ENCODE results near the gene LYZL6. TPM values are rescaled to one million over a fixed set of nuclear protein-coding genes. Genes with fewer than 3 reads are reported as not detected.
A peak's percentile ranks its signal among the peaks of the same experiment; 100 is the strongest.

LYZL6 gene
- polyA plus RNA-seq, 1 donor (not counting 4 experiments of a cell fraction or from before 2014, with no cell fraction given) = not detected

DNA sequence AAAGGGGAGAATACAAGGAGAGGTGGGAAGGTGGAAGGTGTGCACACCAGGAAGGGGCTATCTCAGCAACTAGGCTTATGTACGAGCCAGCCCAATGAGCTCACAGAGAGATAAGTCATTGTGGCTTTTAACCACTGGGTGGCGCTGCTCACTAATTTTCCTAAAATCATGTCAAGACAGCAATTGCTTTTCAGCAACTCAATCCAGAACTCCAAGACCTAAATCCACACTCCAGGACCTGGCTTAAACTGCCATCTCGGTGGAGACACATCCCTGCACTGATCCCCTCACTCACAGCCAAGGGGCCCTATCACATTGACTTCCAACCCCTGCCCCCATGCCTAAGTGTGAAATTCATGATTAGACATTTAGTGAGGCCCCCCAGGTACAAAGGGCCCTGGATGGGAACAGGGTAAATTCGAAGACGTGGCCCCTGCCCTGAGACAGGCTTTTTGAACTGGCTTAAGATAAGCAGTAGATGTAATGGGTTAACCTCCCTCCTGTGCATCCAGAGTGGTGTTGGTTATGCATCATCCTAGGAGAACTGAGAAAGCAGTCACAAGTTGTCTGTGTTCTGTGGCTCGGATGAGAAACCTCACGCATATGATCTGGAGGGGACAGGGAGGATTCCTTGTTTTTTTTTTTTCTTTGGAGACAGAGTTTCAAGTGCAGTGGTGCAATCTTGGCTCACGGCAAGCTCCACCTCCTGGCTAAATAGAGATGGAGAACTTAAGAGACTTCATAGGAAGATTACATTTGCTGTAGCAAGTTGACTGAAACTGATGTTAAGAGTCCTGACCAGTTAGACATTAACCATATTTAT, 26.3 kb upstream of the LYZL6 start:
- no peaks in the 10 kb centered on the region for H3K79me2 ChIP-seq (ENCODE audit: control insufficient read depth, insufficient read depth, low read length)
- H3K4me2 ChIP-seq (ENCODE audit: control insufficient read depth, extremely low read depth, insufficient read depth, low read depth, low read length) = no peak overlapping the region
- no peaks in the 10 kb centered on the region for H3K27me3 ChIP-seq (ENCODE audit: control insufficient read depth, extremely low read depth, insufficient read depth, low read length)
- no peaks in the 10 kb centered on the region for H4K20me1 ChIP-seq (ENCODE audit: control insufficient read depth, extremely low read depth, insufficient read depth, low read length)
- H2AFZ ChIP-seq (ENCODE audit: control insufficient read depth, low read length) = no peak overlapping the region
- no peak overlapping the region for H3K4me3 ChIP-seq (ENCODE audit: control insufficient read depth in 2 of 3, extremely low read depth in 1 of 3, insufficient read depth in 2 of 3, low read depth in 1 of 3, low read length in 3 of 3)
- H3K36me3 ChIP-seq (ENCODE audit: control insufficient read depth in 2 of 2, extremely low read depth in 1 of 2, insufficient read depth in 2 of 2, low read length in 2 of 2) = no peaks in the 10 kb centered on the region
- H3K9ac ChIP-seq (ENCODE audit: control insufficient read depth, extremely low read depth, insufficient read depth, low read length) = no peak overlapping the region
- TF ChIP-seq EZH2 (IDR thresholded peaks at IDR 0.05; ENCODE audit: low read length) (no peak), CTCF (optimal IDR thresholded peaks at IDR 0.05 in 1 of 3, IDR thresholded peaks at IDR 0.05 in 1 of 3, conservative IDR thresholded peaks at IDR 0.05 in 1 of 3; ENCODE audit: extremely low read depth in 1 of 3, insufficient read depth in 2 of 3, low read length in 3 of 3) (peak; percentile 77 to 81 (median 80))
- dilution Hi-C loops (cut with MboI; ENCODE audit: extremely low pct_ligation_motif_present, low sequenced_read_pairs) = no loop called here
- peak; percentile 19 for DNase-seq (ENCODE audit: low read depth, low spot score)
- no peak for FAIRE-seq
- H3K9me3 ChIP-seq (ENCODE audit: control insufficient read depth, low read depth, low read length) = no peaks in the 10 kb centered on the region
- H3K4me1 ChIP-seq (ENCODE audit: control insufficient read depth, extremely low read depth, insufficient read depth, low read length) = peaks cover 18% of the 10 kb centered on the region
- H3K27ac ChIP-seq (ENCODE audit: control insufficient read depth, insufficient read depth, low read length) = no peak overlapping the region
- no peaks in the 10 kb centered on the region for H3K9me1 ChIP-seq (ENCODE audit: control insufficient read depth, extremely low read depth, insufficient read depth, low read length)

GRCh38 chr17:35968520-35969054, 25.1 kb upstream of the LYZL6 start:
- no peak overlapping the region for H3K9ac ChIP-seq (ENCODE audit: control insufficient read depth, extremely low read depth, insufficient read depth, low read length)
- DNase-seq (ENCODE audit: low read depth, low spot score) (no peak), FAIRE-seq (no peak)
- no peaks in the 10 kb centered on the region for H3K79me2 ChIP-seq (ENCODE audit: control insufficient read depth, insufficient read depth, low read length)
- no peak overlapping the region for H3K27ac ChIP-seq (ENCODE audit: control insufficient read depth, insufficient read depth, low read length)
- TF ChIP-seq CTCF (optimal IDR thresholded peaks at IDR 0.05 in 1 of 3, IDR thresholded peaks at IDR 0.05 in 1 of 3, conservative IDR thresholded peaks at IDR 0.05 in 1 of 3; ENCODE audit: extremely low read depth in 1 of 3, insufficient read depth in 2 of 3, low read length in 3 of 3) (no peak), EZH2 (IDR thresholded peaks at IDR 0.05; ENCODE audit: low read length) (no peak)
- no peak overlapping the region for H3K4me3 ChIP-seq (ENCODE audit: control insufficient read depth in 2 of 3, extremely low read depth in 1 of 3, insufficient read depth in 2 of 3, low read depth in 1 of 3, low read length in 3 of 3)
- no peaks in the 10 kb centered on the region for H3K9me1 ChIP-seq (ENCODE audit: control insufficient read depth, extremely low read depth, insufficient read depth, low read length)
- H4K20me1 ChIP-seq (ENCODE audit: control insufficient read depth, extremely low read depth, insufficient read depth, low read length) = no peaks in the 10 kb centered on the region
- H2AFZ ChIP-seq (ENCODE audit: control insufficient read depth, low read length) = no peak overlapping the region
- H3K27me3 ChIP-seq (ENCODE audit: control insufficient read depth, extremely low read depth, insufficient read depth, low read length) = no peaks in the 10 kb centered on the region
- dilution Hi-C loops (cut with MboI; ENCODE audit: extremely low pct_ligation_motif_present, low sequenced_read_pairs) = no loop called here
- no peaks in the 10 kb centered on the region for H3K36me3 ChIP-seq (ENCODE audit: control insufficient read depth in 2 of 2, extremely low read depth in 1 of 2, insufficient read depth in 2 of 2, low read length in 2 of 2)
- no peaks in the 10 kb centered on the region for H3K9me3 ChIP-seq (ENCODE audit: control insufficient read depth, low read depth, low read length)
- peaks cover 8% of the 10 kb centered on the region for H3K4me1 ChIP-seq (ENCODE audit: control insufficient read depth, extremely low read depth, insufficient read depth, low read length)
- no peak overlapping the region for H3K4me2 ChIP-seq (ENCODE audit: control insufficient read depth, extremely low read depth, insufficient read depth, low read depth, low read length)
